ENCODE data around the gene KRTAP16-1.

Gene KRTAP16-1

DNA sequence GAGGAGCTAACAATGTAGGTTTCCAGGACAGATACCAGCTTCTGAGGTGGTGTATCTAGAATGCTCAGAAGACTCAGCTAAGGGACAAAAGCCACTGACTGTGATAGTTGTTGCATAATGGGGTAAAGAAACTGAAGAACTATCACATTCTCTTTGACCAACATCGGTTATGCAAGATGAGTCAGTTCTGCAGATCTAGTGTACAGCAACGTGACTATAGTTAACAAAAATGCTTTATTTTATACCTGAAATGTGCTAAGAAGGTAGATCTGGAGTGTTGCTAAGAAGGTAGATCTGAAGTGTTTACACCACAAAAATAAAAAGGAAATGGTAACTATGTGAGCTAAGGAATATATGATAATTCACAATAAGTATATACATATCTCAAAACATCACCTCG lies 41.4 kb downstream of the KRTAP16-1 start:
- Histone ChIP-seq H3K9me3 (ENCODE audit: insufficient read depth, low read length) (no peaks in the 10 kb centered on the region), H4K20me1 (ENCODE audit: insufficient read depth, low read length) (no peaks in the 10 kb centered on the region), H3K27ac (ENCODE audit: low read length) (no peak overlapping the region), H3K27me3 (ENCODE audit: low read depth, low read length) (peaks cover 9% of the 10 kb centered on the region), H3K4me1 (ENCODE audit: low read length) (peaks cover 7% of the 10 kb centered on the region), H3K4me2 (ENCODE audit: low read length) (no peak overlapping the region), H3K36me3 (replicated peaks; ENCODE audit: low read depth, low read length) (no peaks in the 10 kb centered on the region), H3K4me3 (ENCODE audit: low read length) (no peak overlapping the region), H2AFZ (ENCODE audit: low read depth, low read length) (no peak overlapping the region), H3K9ac (ENCODE audit: low read length) (no peak overlapping the region), H3K79me2 (ENCODE audit: low read length) (no peaks in the 10 kb centered on the region)
- TF ChIP-seq, protein P1, sequence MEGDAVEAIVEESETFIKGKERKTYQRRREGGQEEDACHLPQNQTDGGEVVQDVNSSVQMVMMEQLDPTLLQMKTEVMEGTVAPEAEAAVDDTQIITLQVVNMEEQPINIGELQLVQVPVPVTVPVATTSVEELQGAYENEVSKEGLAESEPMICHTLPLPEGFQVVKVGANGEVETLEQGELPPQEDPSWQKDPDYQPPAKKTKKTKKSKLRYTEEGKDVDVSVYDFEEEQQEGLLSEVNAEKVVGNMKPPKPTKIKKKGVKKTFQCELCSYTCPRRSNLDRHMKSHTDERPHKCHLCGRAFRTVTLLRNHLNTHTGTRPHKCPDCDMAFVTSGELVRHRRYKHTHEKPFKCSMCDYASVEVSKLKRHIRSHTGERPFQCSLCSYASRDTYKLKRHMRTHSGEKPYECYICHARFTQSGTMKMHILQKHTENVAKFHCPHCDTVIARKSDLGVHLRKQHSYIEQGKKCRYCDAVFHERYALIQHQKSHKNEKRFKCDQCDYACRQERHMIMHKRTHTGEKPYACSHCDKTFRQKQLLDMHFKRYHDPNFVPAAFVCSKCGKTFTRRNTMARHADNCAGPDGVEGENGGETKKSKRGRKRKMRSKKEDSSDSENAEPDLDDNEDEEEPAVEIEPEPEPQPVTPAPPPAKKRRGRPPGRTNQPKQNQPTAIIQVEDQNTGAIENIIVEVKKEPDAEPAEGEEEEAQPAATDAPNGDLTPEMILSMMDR (IDR thresholded peaks at IDR 0.05; ENCODE audit: low read depth, low read length): no peak
- no peak for TF ChIP-seq EZH2phosphoT487 (IDR thresholded peaks at IDR 0.05; ENCODE audit: low read depth)

DNA sequence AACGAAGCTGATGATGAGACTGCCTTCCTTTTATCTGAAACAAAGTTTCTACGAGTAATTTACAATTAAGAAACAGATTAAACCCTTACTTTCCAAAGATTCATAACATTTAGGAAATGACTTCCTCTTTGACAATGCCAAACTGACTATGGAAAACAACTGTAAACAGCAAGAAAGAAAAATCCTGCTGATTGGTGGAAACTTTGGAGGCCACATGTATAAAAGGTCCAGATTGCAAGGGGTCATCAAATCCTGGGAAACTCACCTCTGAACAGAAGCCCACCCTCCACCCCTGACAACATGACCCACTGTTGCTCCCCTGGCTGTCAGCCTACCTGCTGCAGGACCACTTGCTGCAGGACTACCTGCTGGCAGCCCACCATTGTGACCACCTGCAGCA lies 44.0 kb downstream of the KRTAP16-1 start, which contains the start of gene KRTAP9-6:
Gene KRTAP9-6, plus strand, starts transcription at position 301 of the 400 bp plus-strand sequence. Its CDS starts 0 bp downstream, at position 301.
- TF ChIP-seq, protein P1 (IDR thresholded peaks at IDR 0.05; ENCODE audit: low read depth, low read length): no peak
- no peak for TF ChIP-seq EZH2phosphoT487 (IDR thresholded peaks at IDR 0.05; ENCODE audit: low read depth)
- H3K4me1 ChIP-seq (ENCODE audit: low read length): no peaks in the 10 kb centered on the region
- H3K9ac ChIP-seq (ENCODE audit: low read length): no peak within 1 kb of the TSS
- H3K9me3 ChIP-seq (ENCODE audit: insufficient read depth, low read length): no peaks in the 10 kb centered on the region
- no peaks in the 10 kb centered on the region for H3K36me3 ChIP-seq (replicated peaks; ENCODE audit: low read depth, low read length)
- H3K79me2 ChIP-seq (ENCODE audit: low read length): no peaks in the 10 kb centered on the region
- H3K27ac ChIP-seq (ENCODE audit: low read length): no peak within 1 kb of the TSS
- H3K27me3 ChIP-seq (ENCODE audit: low read depth, low read length): peaks cover 14% of the 10 kb centered on the region
- no peak within 1 kb of the TSS for H3K4me2 ChIP-seq (ENCODE audit: low read length)
- no peak within 1 kb of the TSS for H3K4me3 ChIP-seq (ENCODE audit: low read length)
- H2AFZ ChIP-seq (ENCODE audit: low read depth, low read length): no peak within 1 kb of the TSS
- no peaks in the 10 kb centered on the region for H4K20me1 ChIP-seq (ENCODE audit: insufficient read depth, low read length)

DNA sequence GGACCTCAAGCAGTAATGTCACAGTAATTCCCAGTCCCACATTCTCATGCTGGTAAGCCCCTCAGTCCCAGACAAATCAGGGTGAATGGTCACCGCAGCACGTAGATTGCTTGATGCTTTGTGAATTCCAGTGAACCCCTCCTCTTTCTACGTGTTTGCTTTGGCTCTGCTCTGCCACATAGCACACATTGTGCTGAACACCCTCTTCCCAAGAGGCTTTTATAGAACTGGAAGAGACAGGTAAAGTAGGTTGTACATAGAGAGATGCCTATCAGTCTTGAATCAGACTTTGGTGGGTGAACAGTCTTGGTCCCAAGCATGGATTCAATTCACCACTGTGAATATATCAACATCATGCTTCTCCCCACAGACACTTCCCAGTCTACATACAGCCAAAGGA lies 44.5 kb downstream of the KRTAP16-1 start:
- Histone ChIP-seq H3K4me3 (ENCODE audit: low read length) (no peak overlapping the region), H3K4me2 (ENCODE audit: low read length) (no peak overlapping the region), H4K20me1 (ENCODE audit: insufficient read depth, low read length) (no peaks in the 10 kb centered on the region), H3K4me1 (ENCODE audit: low read length) (no peaks in the 10 kb centered on the region), H3K36me3 (replicated peaks; ENCODE audit: low read depth, low read length) (no peaks in the 10 kb centered on the region), H3K79me2 (ENCODE audit: low read length) (no peaks in the 10 kb centered on the region), H3K9me3 (ENCODE audit: insufficient read depth, low read length) (no peaks in the 10 kb centered on the region), H2AFZ (ENCODE audit: low read depth, low read length) (no peak overlapping the region), H3K27ac (ENCODE audit: low read length) (no peak overlapping the region), H3K27me3 (ENCODE audit: low read depth, low read length) (peaks cover 14% of the 10 kb centered on the region), H3K9ac (ENCODE audit: low read length) (no peak overlapping the region)
- TF ChIP-seq, protein P1 (IDR thresholded peaks at IDR 0.05; ENCODE audit: low read depth, low read length): no peak
- TF ChIP-seq EZH2phosphoT487 (IDR thresholded peaks at IDR 0.05; ENCODE audit: low read depth): no peak

DNA sequence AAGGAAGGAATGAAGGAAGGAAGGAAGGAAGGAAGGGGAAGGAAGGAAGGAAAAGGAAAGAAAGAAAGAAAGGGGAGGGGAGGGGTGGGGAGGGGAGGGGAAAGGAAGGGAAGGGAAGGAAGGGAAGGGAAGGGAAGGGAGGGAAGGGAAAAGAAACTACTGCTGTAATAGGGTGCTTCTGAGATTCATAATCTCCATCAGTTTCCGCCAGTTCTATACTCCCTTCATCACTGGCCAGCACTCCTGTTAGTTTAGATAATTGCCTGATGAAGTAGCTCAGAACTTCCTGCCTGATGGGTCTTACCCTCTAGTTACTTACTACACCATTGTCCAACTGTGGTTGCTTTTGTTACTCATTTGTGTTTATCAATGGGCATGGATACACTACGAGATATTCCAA lies 45.9 kb downstream of the KRTAP16-1 start:
- Histone ChIP-seq H3K9me3 (ENCODE audit: insufficient read depth, low read length) (no peaks in the 10 kb centered on the region), H4K20me1 (ENCODE audit: insufficient read depth, low read length) (no peaks in the 10 kb centered on the region), H3K4me1 (ENCODE audit: low read length) (no peaks in the 10 kb centered on the region), H3K36me3 (replicated peaks; ENCODE audit: low read depth, low read length) (no peaks in the 10 kb centered on the region), H3K4me2 (ENCODE audit: low read length) (no peak overlapping the region), H3K79me2 (ENCODE audit: low read length) (no peaks in the 10 kb centered on the region), H3K4me3 (ENCODE audit: low read length) (no peak overlapping the region), H3K27me3 (ENCODE audit: low read depth, low read length) (peaks cover 27% of the 10 kb centered on the region), H2AFZ (ENCODE audit: low read depth, low read length) (no peak overlapping the region), H3K9ac (ENCODE audit: low read length) (no peak overlapping the region), H3K27ac (ENCODE audit: low read length) (no peak overlapping the region)
- TF ChIP-seq, protein P1 (IDR thresholded peaks at IDR 0.05; ENCODE audit: low read depth, low read length): no peak
- no peak for TF ChIP-seq EZH2phosphoT487 (IDR thresholded peaks at IDR 0.05; ENCODE audit: low read depth)
